Measurements from ENCODE around the gene RAMP3. TPM values are rescaled to one million over a fixed set of nuclear protein-coding genes. Genes with fewer than 3 reads are reported as not detected.

RAMP3 gene
- total RNA-seq, 1 experiment from 2014 or later = not detected

DNA sequence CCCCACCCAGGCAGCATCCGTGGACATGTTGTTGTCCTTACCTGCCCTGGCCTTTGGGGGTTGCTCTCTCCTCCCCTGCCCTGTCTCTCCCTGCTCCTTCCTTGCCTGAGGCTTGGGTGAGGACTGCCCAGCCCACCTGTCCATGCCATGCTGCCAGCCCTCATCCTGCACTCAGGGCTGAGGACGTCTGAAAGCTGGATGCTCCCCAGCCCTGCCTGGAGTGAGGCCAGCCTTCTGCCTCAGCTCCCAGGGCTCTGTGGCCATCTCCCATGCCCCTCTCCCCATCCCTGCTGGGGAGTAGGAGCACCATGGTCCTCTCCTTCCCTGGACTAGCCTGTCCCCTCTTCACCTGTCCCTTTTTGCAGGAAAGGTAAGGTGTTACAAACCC is 68.4 kb downstream of the RAMP3 start:
- H3K27me3 ChIP-seq (ENCODE audit: insufficient read depth, low read depth) = peaks cover 99% of the 10 kb centered on the region
- H3K4me2 ChIP-seq = no peak overlapping the region
- H3K27ac ChIP-seq = no peak overlapping the region
- POLR2A ChIA-PET (ENCODE audit: unreplicated experiment) = no interaction called here
- no peak overlapping the region for H3K4me3 ChIP-seq
- H3K9me3 ChIP-seq (ENCODE audit: insufficient read depth, low read depth) = no peaks in the 10 kb centered on the region
- intact Hi-C loops (cut with micrococcal nuclease; ENCODE audit: unreplicated experiment) = no loop called here
- TF ChIP-seq, protein P1, sequence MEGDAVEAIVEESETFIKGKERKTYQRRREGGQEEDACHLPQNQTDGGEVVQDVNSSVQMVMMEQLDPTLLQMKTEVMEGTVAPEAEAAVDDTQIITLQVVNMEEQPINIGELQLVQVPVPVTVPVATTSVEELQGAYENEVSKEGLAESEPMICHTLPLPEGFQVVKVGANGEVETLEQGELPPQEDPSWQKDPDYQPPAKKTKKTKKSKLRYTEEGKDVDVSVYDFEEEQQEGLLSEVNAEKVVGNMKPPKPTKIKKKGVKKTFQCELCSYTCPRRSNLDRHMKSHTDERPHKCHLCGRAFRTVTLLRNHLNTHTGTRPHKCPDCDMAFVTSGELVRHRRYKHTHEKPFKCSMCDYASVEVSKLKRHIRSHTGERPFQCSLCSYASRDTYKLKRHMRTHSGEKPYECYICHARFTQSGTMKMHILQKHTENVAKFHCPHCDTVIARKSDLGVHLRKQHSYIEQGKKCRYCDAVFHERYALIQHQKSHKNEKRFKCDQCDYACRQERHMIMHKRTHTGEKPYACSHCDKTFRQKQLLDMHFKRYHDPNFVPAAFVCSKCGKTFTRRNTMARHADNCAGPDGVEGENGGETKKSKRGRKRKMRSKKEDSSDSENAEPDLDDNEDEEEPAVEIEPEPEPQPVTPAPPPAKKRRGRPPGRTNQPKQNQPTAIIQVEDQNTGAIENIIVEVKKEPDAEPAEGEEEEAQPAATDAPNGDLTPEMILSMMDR (conservative IDR thresholded peaks at IDR 0.05) = no peak
- no peak for TF ChIP-seq EZH2 (IDR thresholded peaks at IDR 0.05; ENCODE audit: low read depth)
- no peaks in the 10 kb centered on the region for H3F3A ChIP-seq (ENCODE audit: insufficient read depth, low read depth)
- BruUV-seq (replicated peaks) = no TSS peak
- no peak for DNase-seq
- no peaks in the 10 kb centered on the region for H3K4me1 ChIP-seq (replicated peaks; ENCODE audit: insufficient read depth)
- H4K20me1 ChIP-seq (ENCODE audit: insufficient read depth) = no peaks in the 10 kb centered on the region
- H3K9me2 ChIP-seq (ENCODE audit: insufficient read depth) = no peaks in the 10 kb centered on the region
- CTCF ChIA-PET = no interaction called here
- H2AFZ ChIP-seq = no peak overlapping the region
- no peaks in the 10 kb centered on the region for H3K36me3 ChIP-seq (ENCODE audit: low read depth)
- no peaks in the 10 kb centered on the region for H3K79me2 ChIP-seq (ENCODE audit: low read depth)

- Histone ChIP-seq H3K9me2 (ENCODE audit: insufficient read depth) (no peaks in the 10 kb centered on the region), H3K27me3 (ENCODE audit: insufficient read depth, low read depth) (peaks cover 99% of the 10 kb centered on the region), H3K4me2 (no peak overlapping the region), H3K9me3 (ENCODE audit: insufficient read depth, low read depth) (no peaks in the 10 kb centered on the region), H3K4me1 (replicated peaks; ENCODE audit: insufficient read depth) (no peaks in the 10 kb centered on the region), H2AFZ (no peak overlapping the region), H3K79me2 (ENCODE audit: low read depth) (no peaks in the 10 kb centered on the region), H3K27ac (no peak overlapping the region), H3F3A (ENCODE audit: insufficient read depth, low read depth) (no peaks in the 10 kb centered on the region), H4K20me1 (ENCODE audit: insufficient read depth) (no peaks in the 10 kb centered on the region), H3K36me3 (ENCODE audit: low read depth) (no peaks in the 10 kb centered on the region), H3K4me3 (no peak overlapping the region)
- no peak for TF ChIP-seq EZH2 (IDR thresholded peaks at IDR 0.05; ENCODE audit: low read depth)
- TF ChIP-seq, protein P1 (conservative IDR thresholded peaks at IDR 0.05) = no peak
- BruUV-seq (replicated peaks) = no TSS peak
- intact Hi-C loops (cut with micrococcal nuclease; ENCODE audit: unreplicated experiment) = no loop called here
- ChIA-PET POLR2A (ENCODE audit: unreplicated experiment) (no interaction called here), CTCF (no interaction called here)
- no peak for DNase-seq
Observed at GRCh38 chr7:45229156-45229920, 71.7 kb downstream of the RAMP3 start.

GRCh38 chr7:45230083-45230482 is 72.5 kb downstream of the RAMP3 start:
- Histone ChIP-seq H2AFZ (no peak overlapping the region), H3K4me2 (no peak overlapping the region), H3K9me3 (ENCODE audit: insufficient read depth, low read depth) (no peaks in the 10 kb centered on the region), H3K4me1 (replicated peaks; ENCODE audit: insufficient read depth) (no peaks in the 10 kb centered on the region), H3K27me3 (ENCODE audit: insufficient read depth, low read depth) (peaks cover 97% of the 10 kb centered on the region), H4K20me1 (ENCODE audit: insufficient read depth) (no peaks in the 10 kb centered on the region), H3K27ac (no peak overlapping the region), H3K79me2 (ENCODE audit: low read depth) (no peaks in the 10 kb centered on the region), H3K36me3 (ENCODE audit: low read depth) (no peaks in the 10 kb centered on the region), H3K4me3 (no peak overlapping the region), H3F3A (ENCODE audit: insufficient read depth, low read depth) (no peaks in the 10 kb centered on the region), H3K9me2 (ENCODE audit: insufficient read depth) (no peaks in the 10 kb centered on the region)
- ChIA-PET POLR2A (ENCODE audit: unreplicated experiment) (no interaction called here), CTCF (no interaction called here)
- intact Hi-C loops (cut with micrococcal nuclease; ENCODE audit: unreplicated experiment) = no loop called here
- no peak for DNase-seq
- BruUV-seq (replicated peaks) = no TSS peak
- TF ChIP-seq, protein P1 (conservative IDR thresholded peaks at IDR 0.05) = no peak
- no peak for TF ChIP-seq EZH2 (IDR thresholded peaks at IDR 0.05; ENCODE audit: low read depth)
